Measurements from ENCODE around the gene C17orf78.
"Not testable (repeated sequence)": the region's sequence is repeated elsewhere in the genome, so short reads cannot be mapped to it uniquely, and the experiment has no call there.

Gene C17orf78

GRCh38 chr17:37385474-37385990, 9.7 kb downstream of the C17orf78 start:
- DNase-seq (ENCODE audit: low read depth in 1 of 2, low spot score in 1 of 2) = no peak

GRCh38 chr17:37386462-37386861, 10.7 kb downstream of the C17orf78 start:
- no peak for DNase-seq (ENCODE audit: low read depth in 1 of 2, low spot score in 1 of 2)

- no peak for DNase-seq (ENCODE audit: low read depth in 1 of 2, low spot score in 1 of 2)
Observed at GRCh38 chr17:37388266-37388665, 12.5 kb downstream of the C17orf78 start.

- DNase-seq (ENCODE audit: low read depth in 1 of 2, low spot score in 1 of 2) = no peak
Observed at GRCh38 chr17:37389160-37389559, 13.4 kb downstream of the C17orf78 start.

- DNase-seq (ENCODE audit: low read depth in 1 of 2, low spot score in 1 of 2) = no peak
Observed at GRCh38 chr17:37391146-37391545, 15.4 kb downstream of the C17orf78 start.

GRCh38 chr17:37392024-37392590, 16.3 kb downstream of the C17orf78 start:
- no peak for DNase-seq (ENCODE audit: low read depth in 1 of 2, low spot score in 1 of 2)

GRCh38 chr17:37393352-37393751, 17.6 kb downstream of the C17orf78 start:
- no peak for DNase-seq (ENCODE audit: low read depth in 1 of 2, low spot score in 1 of 2)

GRCh38 chr17:37399265-37399803, 23.5 kb downstream of the C17orf78 start:
- no peak for DNase-seq (ENCODE audit: low read depth in 1 of 2, low spot score in 1 of 2)

GRCh38 chr17:37400505-37400904, 24.7 kb downstream of the C17orf78 start:
- no peak for DNase-seq (ENCODE audit: low read depth in 1 of 2, low spot score in 1 of 2)

- DNase-seq (ENCODE audit: low read depth in 1 of 2, low spot score in 1 of 2) = not testable (repeated sequence)
Observed at GRCh38 chr17:37405522-37405921, 29.7 kb downstream of the C17orf78 start.

GRCh38 chr17:37405955-37406634, 30.3 kb downstream of the C17orf78 start:
- DNase-seq (ENCODE audit: low read depth in 1 of 2, low spot score in 1 of 2) = no peak

- peak; percentile 43 to 67 for DNase-seq (ENCODE audit: low read depth in 1 of 2, low spot score in 1 of 2)
Observed at GRCh38 chr17:37406635-37407461, 31.1 kb downstream of the C17orf78 start, which contains the start of the genes ACACA and TADA2A. TSS of gene ACACA (minus strand) at chr17:37406836. CDS start at chr17:37406299, 537 bp downstream. TSS of gene TADA2A (plus strand) at chr17:37406886. CDS start at chr17:37411366, 4,480 bp downstream.

GRCh38 chr17:37408145-37408479, 32.3 kb downstream of the C17orf78 start:
- DNase-seq (ENCODE audit: low read depth in 1 of 2, low spot score in 1 of 2) = not testable (repeated sequence)

- no peak for DNase-seq (ENCODE audit: low read depth in 1 of 2, low spot score in 1 of 2)
Observed at GRCh38 chr17:37410357-37410756, 34.6 kb downstream of the C17orf78 start.

GRCh38 chr17:37413875-37414519, 38.2 kb downstream of the C17orf78 start:
- no peak for DNase-seq (ENCODE audit: low read depth in 1 of 2, low spot score in 1 of 2)

GRCh38 chr17:37417852-37418251, 42.1 kb downstream of the C17orf78 start:
- no peak for DNase-seq (ENCODE audit: low read depth in 1 of 2, low spot score in 1 of 2)

GRCh38 chr17:37422971-37423625, 47.3 kb downstream of the C17orf78 start:
- DNase-seq (ENCODE audit: low read depth in 1 of 2, low spot score in 1 of 2) = no peak

- DNase-seq (ENCODE audit: low read depth in 1 of 2, low spot score in 1 of 2) = no peak
Observed at GRCh38 chr17:37425268-37425667, 49.5 kb downstream of the C17orf78 start.

GRCh38 chr17:37429039-37429438, 53.3 kb downstream of the C17orf78 start:
- no peak for DNase-seq (ENCODE audit: low read depth in 1 of 2, low spot score in 1 of 2)

GRCh38 chr17:37429453-37429852, 53.7 kb downstream of the C17orf78 start:
- no peak for DNase-seq (ENCODE audit: low read depth in 1 of 2, low spot score in 1 of 2)

Data from activated T-helper 1 cell treated with anti-CD3 and anti-CD28 coated beads, Interleukin-2, amount 50 U/mL, for 16 hours (primary cell).